K562 treated with DMSO at 1 percent for 4 hours (cell line): Measurements from ENCODE around the gene OCA2. TPM values are rescaled to one million over a fixed set of nuclear protein-coding genes. Genes with fewer than 3 reads are reported as not detected.

Experiments
- total RNA-seq: library from RNA; unstranded; fragments of 300-600 nt; gene quantifications from 2 replicates; pipeline ENCODE4 v1.2.3, GENCODE V29; 2022; ENCODE audit not compliant: insufficient read depth

OCA2 gene
- total RNA-seq = not detected in 2 replicates

GRCh38 chr15:28098766-28099554, at the start of gene OCA2:
OCA2 (minus strand) TSS chr15:28099315; CDS start chr15:28081874, 17,441 bp downstream.

Other genes starting within 250 kb of the OCA2 start
- gene HERC2, start 222.9 kb upstream of the OCA2 start, total RNA-seq = 37.0 and 65.2 TPM in 2 replicates